ENCODE data around the gene FYN.
"Not testable (repeated sequence)": the region's sequence is repeated elsewhere in the genome, so short reads cannot be mapped to it uniquely, and the experiment has no call there.

Gene FYN

DNA sequence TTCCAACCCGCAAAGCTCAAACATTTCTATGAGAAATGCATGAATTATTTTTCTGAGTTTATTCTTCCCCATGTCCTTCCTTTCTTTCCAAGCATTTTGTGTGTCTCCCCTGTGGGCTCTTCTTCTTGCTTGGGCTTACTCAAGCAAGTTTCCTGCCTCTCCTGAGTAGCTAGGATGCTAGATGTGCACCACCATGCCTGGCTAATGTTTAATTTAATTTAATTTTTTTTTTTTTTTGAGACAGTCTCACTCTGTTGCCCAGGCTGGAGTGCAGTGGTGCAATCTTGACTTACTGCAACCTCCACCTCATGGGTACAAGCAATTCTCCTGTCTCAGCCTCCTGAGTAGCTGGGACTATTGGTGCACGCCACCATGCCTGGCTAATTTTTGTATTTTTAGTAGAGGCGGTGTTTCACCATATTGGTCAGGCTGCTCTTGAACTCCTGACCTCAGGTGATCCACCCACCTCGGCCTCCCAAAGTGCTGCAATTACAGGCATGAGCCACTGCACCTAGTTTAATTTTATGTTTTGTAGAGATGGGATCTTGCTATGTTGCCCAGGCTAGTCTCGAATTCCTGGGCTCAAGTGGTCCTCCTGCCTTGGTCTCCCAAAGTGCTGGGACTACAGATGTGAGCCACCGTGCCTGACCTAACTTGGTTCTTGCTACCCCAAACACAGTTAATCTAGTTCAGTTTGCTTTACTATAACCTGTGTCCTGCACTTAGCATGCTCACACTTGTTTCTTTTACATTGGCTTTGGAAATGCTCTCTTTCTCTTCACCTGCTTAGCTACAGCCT is 192.2 kb downstream of the FYN start:
- DNase-seq (ENCODE audit: low read depth): not testable (repeated sequence)

DNA sequence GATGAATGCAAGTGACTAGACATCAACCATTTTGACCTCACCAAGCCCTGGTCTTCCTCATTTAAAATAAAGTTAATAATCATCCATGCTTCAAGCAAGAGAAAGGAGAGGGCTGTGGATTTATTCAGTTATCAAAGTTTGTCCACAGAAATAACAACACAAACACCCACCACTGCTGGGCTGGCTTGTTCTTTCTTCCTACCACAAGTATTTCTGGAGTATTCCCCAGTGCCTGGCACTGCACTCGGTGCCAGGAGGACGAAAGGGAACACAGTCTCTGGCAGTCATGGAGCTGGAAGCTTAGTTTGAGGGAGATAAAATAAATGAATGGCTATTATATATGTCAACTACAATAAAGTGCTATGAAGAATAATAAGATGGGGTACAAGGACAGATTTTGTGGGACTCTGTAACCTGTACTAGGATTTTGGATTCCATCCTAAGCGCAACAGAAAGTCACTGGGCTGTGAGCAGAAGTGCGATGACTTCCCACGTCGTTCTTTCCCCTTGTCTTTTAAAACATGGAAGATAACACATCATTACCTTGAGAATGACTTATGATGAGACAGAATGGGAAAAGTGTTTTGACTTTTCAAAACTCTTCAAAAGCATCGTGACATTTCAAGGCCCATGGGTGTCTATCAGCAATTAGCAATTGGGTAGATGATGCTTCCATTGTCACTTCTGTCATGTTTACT is 193.1 kb downstream of the FYN start:
- DNase-seq (ENCODE audit: low read depth): no peak

DNA sequence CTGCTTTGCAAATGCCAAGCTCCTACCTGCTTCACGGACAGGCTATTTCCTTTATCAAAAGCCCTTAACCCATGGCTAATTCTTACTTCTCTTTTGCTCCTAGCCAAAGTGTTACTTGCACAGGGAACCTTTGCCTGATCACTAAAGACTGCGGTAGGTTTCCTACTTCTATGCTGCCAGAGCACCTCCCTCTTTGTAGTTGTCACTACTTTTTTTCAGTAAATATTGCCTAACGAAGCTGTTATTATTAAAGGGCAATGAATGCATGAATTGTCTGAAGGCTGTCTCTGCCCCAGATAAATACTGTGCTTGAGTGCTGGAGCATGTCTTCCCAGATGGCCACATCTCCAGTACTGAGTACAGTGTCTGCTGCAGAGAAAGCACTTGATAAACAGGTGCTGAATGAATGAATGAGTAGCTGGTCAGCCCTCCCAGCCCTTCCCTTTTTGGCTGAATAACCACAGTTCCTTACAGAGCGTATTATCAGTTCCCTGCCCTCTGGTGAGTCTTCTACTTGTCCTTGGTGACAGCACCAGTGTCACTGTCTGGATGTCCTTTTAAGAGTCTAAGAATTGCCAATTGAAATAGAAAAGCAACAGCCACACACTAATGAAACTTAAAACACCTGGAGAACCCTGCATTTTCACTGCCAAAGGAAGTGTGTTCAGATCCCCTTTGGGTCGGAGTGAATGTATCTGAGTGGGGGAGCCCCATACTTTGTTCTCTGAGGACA is 194.0 kb downstream of the FYN start:
- no peak for DNase-seq (ENCODE audit: low read depth)

DNA sequence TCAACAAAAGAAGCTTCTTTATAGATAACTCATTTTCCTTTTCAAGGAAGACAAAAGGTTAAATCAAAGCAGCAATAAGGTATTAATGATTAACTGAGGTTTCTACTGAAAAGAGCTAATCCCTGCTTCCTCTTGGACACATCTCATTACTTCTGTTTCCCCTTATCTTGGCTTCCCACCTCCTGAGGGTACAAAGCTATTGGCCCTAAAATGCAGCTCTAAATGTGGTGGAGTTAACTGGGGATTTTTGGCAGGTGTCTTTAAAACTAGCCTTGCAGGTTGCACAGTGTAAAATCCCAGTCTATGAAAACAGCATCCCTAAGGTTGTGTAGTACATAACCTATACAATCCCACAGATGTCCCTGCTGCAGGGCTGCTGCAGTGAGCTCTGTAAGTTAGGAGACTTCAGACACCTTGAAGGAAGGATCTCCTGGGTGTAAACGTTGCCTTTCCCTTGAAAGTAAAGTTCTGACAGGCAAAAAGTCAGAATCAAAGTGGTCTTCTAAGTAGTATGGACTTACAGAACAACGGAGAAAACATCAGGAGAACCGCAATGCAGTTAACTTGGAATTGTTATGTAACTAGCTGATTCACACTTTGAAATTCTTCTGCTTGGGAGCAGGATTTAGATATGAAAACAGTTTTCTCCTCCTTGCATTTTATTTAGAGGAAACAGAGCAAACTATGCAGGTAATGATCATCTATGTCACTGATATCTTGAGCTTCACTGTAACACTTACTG is 195.8 kb downstream of the FYN start:
- DNase-seq (ENCODE audit: low read depth): no peak

DNA sequence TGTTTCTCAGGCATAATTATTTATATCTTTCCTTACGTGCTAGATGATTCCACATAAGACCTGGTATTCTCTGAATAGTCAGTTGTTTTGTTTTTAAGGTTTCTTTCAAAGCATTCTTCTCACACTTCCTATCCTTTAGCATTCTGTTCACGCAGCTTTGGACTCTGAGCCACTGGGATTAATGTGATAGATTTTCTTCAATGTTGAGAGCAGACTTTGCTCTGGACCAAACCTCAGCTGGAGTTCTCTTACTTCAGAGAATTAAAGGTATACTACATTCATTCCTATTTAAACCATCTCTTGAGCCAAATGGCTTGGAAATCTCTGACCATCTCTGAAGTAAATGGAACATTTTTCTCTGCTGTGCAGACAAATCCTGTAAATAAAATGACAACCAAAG is 196.9 kb downstream of the FYN start:
- no peak for DNase-seq (ENCODE audit: low read depth)

DNA sequence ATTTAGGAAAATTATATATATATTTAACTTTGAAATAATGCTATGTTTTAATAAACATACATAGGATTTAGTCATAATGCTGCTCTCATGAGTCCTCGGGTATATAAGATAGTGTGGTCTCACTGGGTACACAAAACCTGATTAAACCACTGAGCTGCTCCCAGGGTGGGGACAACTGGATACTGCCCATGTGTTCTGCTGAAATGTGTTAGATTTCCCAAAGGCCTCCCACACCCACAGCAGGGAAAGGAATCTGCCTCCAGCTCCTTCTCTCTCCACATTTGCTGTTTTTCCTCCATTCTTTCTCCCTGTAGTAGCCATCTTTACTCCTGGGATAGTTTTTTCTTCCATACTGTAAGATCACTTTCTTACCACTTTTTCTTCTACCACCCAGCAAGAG is 198.4 kb downstream of the FYN start:
- DNase-seq (ENCODE audit: low read depth): no peak

DNA sequence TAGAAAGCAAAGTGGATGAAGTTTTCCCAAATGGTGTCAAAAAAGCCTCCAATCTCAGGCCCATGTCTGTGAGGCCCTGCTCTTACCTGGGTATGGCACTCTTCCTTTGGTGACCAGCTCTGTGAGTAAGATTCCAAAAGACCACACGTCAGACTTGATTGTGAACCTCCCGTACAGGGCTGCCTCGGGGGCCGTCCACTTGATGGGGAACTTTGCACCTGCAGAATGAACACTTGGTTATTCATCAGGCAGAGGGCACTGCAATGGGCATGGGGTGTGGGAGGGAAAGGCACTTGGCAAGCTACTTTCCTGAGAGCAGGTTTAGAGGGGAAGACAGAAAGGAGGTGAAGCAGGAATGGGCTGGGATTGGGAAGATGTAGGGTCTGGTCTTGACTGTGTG is 198.8 kb downstream of the FYN start:
- DNase-seq (ENCODE audit: low read depth): no peak

DNA sequence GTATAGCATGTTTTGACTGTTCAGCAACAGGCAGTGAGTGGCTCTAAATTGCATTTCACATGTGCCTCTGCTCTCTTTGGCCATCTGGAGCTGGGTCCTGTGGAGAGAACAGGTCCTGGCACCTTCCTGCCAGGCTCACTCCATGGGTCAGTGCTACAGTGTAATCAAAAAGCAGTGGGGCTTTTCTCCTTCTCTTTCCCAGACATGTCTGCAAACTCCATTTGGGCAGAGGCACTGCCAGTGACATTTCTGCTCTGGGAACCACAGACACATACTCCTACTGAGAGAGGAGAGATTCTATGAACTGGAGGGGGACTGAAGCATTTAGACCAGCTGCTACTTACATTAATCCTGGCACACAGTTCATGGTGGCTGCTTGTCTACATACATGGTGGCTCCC is 199.3 kb downstream of the FYN start:
- DNase-seq (ENCODE audit: low read depth): no peak

DNA sequence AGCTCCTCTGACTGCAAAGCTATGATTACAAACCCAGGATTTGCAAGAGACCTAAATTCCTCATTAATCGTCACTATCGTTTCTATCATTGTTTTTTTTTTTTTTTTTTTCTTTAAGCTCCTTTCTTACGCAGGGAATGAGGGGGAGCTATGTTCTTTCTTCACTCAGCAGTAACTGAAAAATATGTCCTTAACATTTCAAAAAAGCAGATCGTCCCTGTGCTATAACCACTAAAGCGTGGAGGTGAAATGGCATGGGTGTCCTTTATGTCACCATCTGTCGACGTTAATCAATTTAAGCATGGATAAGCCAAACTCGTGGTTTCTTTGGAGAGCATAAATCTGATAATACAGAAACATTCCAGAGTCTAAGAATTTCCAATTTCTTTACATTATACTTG is 199.7 kb downstream of the FYN start:
- DNase-seq (ENCODE audit: low read depth): no peak

DNA sequence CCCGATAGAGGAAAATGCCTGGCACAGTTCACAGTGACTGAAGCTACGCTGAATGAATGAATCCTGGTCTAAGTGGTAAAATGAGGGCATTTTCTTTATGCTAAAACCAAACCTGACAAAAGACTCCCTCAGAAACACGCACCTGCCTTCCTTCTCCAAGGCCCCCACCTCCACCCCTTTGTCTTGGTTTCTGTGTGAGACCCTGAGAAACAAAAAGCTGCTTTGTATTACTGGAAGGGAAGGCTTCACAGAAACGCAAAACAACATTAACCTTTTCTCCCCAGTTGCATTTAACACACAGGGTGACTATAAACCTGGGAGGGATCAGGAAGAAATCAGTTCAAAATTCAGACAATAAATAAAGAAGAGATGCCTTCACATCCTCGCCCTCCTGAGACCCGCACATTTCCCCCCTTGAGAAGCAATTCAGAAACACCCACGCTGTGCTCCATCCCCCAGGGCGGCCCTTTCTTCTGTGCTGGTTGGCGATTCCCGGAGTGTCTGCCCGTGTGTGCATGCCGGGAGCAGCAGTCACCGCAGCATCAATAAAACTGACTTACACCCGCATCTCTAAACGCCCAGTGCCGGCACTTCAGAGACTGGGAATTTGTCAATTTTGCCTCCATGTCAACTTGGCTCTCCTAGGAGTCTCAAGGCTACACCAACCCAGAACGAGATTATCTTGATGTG is 200.3 kb downstream of the FYN start:
- DNase-seq (ENCODE audit: low read depth): no peak

DNA sequence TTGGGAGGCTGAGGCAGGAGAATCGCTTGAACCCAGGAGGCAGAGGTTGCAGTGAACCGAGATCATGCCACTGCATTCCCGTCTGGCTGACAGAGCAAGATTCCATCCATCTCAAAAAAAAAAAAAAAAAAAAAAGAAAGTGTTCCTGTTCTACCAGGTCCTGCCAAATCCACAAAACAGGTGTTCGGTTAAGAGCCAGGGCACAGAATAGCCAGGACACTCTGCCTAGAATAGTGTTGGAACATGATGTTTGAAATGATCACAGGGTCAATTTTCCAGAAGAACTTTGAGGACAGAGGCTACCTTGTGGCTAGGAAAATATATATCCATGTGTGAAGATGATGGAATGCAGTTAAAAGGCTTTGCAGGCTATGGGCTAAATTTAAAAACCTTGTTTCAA is 203.9 kb downstream of the FYN start:
- no peak for DNase-seq (ENCODE audit: low read depth)

DNA sequence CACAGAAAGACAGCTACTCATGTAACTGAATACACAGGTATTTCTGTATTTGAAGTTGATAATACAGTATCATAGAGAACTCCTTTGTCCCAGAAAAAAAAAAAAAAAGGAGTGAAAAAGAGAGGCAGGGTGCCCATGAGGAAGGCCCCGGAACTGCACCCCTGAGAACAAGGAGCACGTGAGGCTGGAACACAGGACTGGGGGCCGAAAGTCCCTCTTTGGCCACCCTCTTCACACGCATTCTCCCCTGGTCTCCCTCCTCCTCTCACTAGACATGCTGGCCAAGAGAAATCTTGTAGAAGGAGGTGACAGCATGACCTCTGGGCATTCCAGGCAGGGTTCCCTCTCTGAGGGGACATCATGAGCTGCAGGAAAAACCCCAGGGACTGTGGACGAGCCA is 204.8 kb downstream of the FYN start:
- DNase-seq (ENCODE audit: low read depth): peak; percentile 32

DNA sequence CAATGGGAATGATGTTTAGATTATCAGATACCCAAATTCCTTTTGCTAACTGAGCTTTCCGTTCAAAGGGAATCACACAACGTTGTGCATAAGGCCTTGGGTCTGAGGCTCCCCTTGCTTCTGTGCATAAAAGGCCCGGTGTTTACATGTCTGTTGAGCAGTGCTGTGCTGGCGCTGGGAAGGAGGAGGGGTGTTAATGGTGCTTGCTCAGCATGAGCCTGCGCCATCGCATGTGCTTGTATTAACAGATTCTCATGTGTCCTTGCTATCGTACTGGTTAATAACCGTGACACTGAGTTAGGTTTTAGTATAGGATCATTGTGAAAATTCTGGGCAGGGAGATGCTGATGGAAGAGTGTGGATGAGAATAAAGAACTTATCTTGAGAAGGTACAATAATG is 205.3 kb downstream of the FYN start:
- DNase-seq (ENCODE audit: low read depth): no peak

DNA sequence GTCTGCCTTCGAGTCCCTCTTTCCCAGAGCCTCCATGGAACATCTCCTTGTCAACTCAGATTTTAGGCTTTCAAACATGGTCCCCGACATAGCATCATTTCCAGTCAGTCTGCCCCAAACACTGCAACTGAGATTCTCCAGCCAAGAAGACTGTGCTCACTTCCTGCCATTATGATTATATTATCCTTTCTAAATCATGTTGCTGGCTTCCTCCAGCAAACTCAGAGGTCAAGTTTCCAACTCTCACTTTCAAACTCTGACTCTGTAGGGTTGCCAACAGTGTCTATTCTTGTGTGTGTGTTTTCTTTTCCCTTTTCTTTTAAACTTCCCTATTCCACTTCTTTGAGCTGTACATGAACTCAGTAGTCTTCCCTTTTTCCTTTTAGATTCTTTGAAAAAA is 206.4 kb downstream of the FYN start:
- no peak for DNase-seq (ENCODE audit: low read depth)

DNA sequence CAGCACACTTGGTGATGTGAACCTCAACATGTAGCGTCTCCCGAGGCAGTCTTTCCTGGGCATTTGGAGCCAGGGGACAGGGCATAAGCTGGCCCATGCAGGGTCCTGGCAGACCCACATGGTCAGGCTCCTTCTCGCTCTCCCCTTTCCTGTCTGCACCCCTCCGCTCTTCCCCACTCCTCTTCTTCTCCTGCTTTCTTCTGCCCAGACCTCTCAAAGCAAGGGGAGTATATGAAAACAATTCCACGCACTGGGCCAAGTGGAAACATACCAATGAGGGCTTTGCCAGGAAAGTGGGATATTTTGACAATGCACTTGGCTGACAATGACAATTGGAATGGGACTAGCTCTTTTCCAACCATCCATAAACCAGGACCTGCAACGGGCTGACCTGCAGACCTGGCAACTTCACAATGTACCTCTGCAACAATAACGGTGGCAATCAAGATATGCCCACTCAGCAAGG is 208.7 kb downstream of the FYN start:
- DNase-seq (ENCODE audit: low read depth): no peak

DNA sequence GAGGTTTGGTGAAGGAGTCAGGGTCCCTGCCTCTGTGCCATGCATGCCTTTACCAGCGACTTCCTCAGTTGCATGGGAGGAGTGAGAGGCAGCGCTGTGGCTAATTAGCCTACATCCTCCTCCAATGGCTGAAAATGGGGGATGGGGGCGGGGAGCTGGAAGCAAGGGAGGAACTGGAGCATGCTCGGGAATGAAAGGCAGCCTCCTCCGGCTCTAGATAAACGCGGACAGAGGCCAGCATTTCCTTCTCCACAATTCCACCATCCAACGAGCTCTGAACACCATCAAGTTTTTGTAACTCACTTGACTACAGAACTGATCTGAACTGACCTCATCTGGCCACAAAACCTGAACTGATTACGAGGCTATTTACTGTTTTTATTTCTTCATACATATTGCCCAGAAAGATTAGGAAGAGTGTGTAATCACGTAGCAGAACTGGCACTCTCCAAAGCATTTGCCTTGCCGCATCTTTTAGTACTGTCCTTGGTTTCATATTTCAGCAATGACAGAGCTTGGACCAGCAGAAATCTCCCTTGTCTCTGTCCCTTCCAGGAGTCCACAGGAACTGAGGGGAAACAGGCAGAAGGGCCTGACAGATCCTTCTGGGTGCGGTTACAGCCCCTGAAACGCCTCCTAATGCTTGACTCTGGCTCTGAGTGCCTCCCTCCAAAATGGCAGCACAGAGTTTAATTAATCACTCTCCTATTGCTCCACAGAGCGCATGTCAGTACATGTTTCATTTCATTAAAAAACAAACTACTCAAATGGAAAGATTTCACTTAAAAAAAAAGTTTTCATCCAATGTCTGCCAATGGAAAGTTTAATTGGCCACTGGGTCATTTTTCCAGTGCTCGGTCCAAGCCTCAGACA is 209.3 kb downstream of the FYN start:
- peak; percentile 47 for DNase-seq (ENCODE audit: low read depth)

DNA sequence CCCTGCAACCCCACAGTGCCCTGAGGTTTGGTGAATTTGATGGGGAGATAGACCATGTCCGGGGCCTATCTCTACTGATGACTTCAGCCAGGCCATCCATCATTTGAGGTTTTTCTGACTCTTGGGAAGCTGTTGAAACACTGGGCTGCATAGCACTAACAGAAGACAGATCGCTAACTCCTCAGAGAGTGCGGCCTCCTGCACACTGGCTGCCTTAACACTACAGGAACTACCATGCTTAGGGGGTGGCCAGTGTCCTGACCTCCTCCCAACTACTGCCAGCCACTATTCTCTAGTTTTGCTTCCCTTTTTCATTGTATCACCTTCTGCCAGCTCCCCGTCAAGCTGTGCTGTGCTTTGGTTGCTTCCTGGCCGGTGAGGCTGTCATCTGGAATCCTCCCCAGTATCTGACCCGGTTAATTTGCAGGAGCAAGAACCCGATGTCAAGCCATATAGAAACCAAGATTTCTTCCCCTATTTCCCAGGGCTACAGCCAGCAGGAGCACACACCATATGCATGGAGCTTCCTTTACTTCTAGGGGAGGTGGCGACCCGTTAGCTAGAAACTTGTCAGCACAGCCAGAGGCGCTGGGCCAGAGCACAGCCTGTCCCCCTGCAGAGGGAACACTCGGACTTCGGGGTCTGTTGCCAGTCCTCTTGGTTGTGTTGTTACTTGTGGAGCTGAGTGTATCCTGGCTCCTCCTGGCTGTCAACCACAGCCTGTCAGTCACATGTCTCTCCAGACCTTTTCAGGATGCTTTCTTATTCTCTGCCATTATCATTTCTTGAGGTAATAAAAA is 210.3 kb downstream of the FYN start:
- no peak for DNase-seq (ENCODE audit: low read depth)

DNA sequence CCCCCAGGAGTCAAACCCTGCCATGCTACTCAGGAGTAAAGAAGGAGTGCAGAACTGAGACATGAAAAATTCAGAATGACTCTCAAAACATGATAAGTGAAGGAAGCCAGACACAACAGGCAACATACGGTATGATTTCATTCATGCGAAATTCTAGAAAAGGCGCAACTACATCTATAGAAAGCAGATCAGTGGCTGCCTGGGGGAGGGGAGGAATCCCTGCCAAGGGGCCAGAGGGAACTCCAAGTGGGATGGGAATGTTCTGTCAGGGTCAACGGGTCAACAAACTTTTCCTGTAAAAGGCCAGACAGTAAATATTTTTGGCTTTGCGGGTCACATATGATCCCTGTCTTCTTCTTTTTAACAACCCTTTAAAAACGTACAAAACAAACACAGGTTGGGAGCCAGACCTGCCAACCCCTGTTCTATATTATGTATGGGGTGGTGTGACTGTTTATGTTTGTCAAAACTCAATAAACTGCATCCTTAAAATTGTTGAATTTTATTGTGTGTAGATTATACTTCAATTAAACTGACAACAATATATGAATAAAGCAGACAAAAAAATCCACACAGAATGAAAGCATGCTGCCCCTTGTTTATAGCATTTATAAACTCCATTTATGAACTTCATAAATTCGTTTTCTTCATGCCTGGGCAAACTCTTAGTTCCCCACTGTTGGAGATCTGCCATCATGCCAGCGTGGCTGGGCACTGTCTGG is 211.0 kb downstream of the FYN start:
- no peak for DNase-seq (ENCODE audit: low read depth)

DNA sequence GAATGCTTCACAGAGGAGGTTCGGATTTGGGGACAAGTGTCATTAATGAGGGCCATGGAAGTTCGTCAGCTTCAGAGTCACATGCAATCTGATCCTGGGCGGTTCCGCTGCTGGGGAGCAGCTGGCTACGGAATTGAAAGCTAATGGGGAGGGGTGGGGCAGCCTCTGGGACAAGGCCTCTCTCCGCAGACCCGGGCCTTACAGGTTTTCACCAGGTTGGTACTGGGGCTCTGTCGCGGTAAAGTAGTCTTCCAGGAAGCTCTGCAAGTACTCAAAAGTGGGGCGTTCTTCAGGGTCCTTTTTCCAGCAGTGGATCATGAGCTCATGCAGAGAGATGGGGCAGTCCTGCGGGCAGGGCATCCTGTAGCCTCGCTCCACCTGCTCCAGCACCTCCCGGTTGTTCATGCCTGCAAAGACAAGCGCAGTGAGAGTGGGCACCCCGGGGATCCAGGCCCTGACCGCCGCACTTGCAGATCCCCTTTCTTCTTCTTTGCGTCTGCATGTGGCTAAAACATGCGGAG is 211.7 kb downstream of the FYN start:
- no peak for DNase-seq (ENCODE audit: low read depth)
